ENCODE data around the gene NEGR1. TPM values are rescaled to one million over a fixed set of nuclear protein-coding genes. Genes with fewer than 3 reads are reported as not detected.
A peak's percentile ranks its signal among the peaks of the same experiment; 100 is the strongest.

NEGR1 gene
- total and polyA plus RNA-seq, 8 donors = 1.2 to 35.4 (median 7.7) TPM

DNA sequence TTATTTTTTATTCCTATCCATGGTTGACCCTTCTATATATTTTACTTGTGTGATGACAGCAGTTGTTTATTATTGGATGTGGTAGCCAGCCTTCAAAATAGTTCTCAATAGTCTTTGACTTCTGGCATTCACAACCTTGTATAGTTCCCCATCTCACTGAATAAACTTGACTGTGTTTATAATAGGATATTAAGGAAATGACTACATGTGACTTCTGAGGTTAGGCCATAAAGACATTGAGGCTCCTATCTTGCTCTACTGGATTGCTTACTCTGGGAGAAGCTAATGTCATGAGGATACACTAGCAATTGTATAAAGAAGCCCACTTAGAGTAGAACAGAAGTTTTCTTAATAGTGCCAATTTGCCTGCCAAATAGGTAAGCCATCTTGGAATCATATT is 231.8 kb downstream of the NEGR1 start:
- DNase-seq = no peak
- intact Hi-C loops (cut with DNase I; ENCODE audit: low total_unique reads) = no loop called here
- H3K27me3 ChIP-seq = no peaks in the 10 kb centered on the region

DNA sequence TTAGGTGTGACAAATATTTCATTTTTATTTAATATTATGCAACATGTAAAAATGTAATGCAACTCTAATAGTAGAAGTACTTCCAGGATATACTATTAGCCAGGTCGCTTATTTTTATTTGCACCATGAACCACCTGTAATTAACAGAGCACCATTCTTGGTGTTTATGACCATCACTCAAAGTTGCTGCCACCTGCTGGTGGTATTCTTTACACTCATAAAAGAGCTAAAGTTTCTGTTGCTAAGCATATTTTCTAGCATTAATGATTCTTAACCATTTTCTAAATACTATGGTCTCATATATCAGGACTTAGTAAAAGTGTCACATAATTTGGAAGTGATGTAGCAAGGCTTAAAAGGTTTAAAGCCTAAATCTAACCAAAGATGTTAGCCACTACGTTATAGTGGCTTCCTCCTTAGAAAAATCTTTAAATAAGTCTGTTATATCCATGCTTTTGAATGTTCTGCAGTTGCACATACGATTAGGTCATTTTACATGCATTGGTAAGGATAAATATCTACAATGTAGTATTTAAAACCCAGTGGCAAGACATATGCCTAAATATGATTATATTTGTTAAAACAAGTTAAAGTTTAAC is 244.5 kb downstream of the NEGR1 start:
- 46 to 58% (median 47%) methylated on average over 3 of the region's 3 CpGs for WGBS, 5 donors
- Histone ChIP-seq H3K27ac (no peak overlapping the region), H3K4me3 (no peak overlapping the region), H3K4me1 (peaks cover 0 to 5% (median 0%) of the 10 kb centered on the region in 4 donors), H3K9me3 (no peaks in the 10 kb centered on the region), H3K36me3 (no peaks in the 10 kb centered on the region), H3K27me3 (no peaks in the 10 kb centered on the region)
- DNase-seq = peak; percentile 47 to 73
- no peak for TF ChIP-seq EP300 (IDR thresholded peaks at IDR 0.05)
- TF ChIP-seq, protein P1, sequence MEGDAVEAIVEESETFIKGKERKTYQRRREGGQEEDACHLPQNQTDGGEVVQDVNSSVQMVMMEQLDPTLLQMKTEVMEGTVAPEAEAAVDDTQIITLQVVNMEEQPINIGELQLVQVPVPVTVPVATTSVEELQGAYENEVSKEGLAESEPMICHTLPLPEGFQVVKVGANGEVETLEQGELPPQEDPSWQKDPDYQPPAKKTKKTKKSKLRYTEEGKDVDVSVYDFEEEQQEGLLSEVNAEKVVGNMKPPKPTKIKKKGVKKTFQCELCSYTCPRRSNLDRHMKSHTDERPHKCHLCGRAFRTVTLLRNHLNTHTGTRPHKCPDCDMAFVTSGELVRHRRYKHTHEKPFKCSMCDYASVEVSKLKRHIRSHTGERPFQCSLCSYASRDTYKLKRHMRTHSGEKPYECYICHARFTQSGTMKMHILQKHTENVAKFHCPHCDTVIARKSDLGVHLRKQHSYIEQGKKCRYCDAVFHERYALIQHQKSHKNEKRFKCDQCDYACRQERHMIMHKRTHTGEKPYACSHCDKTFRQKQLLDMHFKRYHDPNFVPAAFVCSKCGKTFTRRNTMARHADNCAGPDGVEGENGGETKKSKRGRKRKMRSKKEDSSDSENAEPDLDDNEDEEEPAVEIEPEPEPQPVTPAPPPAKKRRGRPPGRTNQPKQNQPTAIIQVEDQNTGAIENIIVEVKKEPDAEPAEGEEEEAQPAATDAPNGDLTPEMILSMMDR (IDR thresholded peaks at IDR 0.05) = peak in 4 of 7 experiments; percentile 15 to 52 (median 38)
- intact Hi-C loops (cut with DNase I; ENCODE audit: low total_unique reads) = no loop called here

More for the DNA sequence above, 231.8 kb downstream of the NEGR1 start:
- TF ChIP-seq EP300 (IDR thresholded peaks at IDR 0.05) (no peak), POLR2AphosphoS5 (IDR thresholded peaks at IDR 0.05) (no peak), POLR2A (IDR thresholded peaks at IDR 0.05) (no peak)
- TF ChIP-seq, protein P1 (IDR thresholded peaks at IDR 0.05) = no peak
- no peaks in the 10 kb centered on the region for H3K36me3 ChIP-seq
- no peaks in the 10 kb centered on the region for H3K9me3 ChIP-seq
- H3K4me3 ChIP-seq = no peak overlapping the region
- no peak overlapping the region for H3K27ac ChIP-seq
- H3K4me1 ChIP-seq = peaks cover 0 to 7% (median 0%) of the 10 kb centered on the region in 4 donors

DNA sequence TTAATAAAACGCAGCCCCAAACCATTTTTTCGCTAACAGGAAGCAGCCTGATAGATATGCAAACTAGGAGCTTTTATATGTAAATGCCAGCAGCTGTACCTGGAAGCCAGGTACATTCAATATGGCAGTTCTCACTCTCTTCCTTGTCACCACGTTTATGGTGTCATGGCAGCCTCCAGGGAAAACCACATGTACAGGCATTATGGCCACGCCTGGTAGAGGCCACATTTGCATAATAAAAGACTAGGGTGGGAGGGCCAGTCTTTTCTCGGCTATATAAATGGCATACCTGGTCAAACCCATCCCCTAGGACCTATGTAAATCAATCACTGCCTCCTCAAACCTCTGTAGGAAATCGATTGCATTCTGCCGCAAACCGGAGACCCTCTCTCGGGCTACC is 247.5 kb downstream of the NEGR1 start:
- H3K27me3 ChIP-seq = no peaks in the 10 kb centered on the region
- intact Hi-C loops (cut with DNase I; ENCODE audit: low total_unique reads) = no loop called here
- peaks cover 0 to 5% (median 0%) of the 10 kb centered on the region in 4 donors for H3K4me1 ChIP-seq
- TF ChIP-seq POLR2AphosphoS5 (IDR thresholded peaks at IDR 0.05) (no peak), EP300 (IDR thresholded peaks at IDR 0.05) (no peak), POLR2A (IDR thresholded peaks at IDR 0.05) (no peak)
- TF ChIP-seq, protein P1 (IDR thresholded peaks at IDR 0.05) = no peak
- DNase-seq = no peak
- no peak overlapping the region for H3K4me3 ChIP-seq
- H3K9me3 ChIP-seq = no peaks in the 10 kb centered on the region
- no peaks in the 10 kb centered on the region for H3K36me3 ChIP-seq
- H3K27ac ChIP-seq = no peak overlapping the region
- WGBS, 5 donors = 90 to 96% (median 94%) methylated on average over 9 of the region's 9 CpGs

DNA sequence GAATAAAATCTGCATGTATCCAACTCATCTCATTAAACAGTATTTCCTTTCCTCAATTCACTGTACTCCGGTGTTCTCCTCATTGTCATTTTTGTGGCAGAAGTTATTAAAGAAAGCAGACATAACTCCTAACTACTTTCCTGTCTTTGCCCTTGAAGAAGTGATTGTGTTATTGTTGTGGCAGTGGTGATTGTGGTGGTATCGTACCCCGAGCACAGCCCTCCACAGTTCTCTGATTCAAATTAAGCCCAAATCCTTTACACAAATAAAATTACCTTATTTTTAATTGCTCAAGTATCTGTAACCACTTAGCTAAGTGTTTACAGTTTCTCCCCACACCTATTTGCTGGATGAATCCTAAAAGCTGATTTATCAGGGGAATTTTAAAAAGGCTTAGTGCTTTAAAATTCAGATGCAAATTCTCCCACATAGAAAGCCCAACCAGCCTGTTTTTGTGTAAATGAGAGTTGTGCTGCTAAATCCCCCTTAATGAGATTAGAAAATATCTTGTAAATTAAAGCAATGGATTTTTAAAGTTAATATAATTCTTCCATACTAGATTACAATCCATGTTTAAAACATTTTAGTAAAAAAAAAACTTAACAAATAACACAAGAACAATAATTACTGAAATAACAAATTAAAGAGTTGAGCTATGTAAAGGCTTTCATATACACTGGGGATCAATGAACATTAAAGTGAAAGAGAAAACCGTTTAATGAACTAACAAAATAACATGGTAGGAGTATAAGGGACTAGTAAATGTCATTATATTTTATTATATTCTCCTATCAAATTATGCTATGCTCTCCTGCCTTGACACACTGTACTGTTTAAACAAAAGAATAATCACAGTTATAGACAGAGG is 259.0 kb downstream of the NEGR1 start:
- DNase-seq = no peak
- Histone ChIP-seq H3K36me3 (no peaks in the 10 kb centered on the region), H3K27me3 (no peaks in the 10 kb centered on the region), H3K27ac (no peak overlapping the region), H3K9me3 (no peaks in the 10 kb centered on the region), H3K4me1 (no peaks in the 10 kb centered on the region), H3K4me3 (no peak overlapping the region)
- no peak for TF ChIP-seq POLR2AphosphoS5 (IDR thresholded peaks at IDR 0.05)
- TF ChIP-seq, protein P1 (IDR thresholded peaks at IDR 0.05) = no peak
- TF ChIP-seq EP300 (IDR thresholded peaks at IDR 0.05) = no peak
- TF ChIP-seq POLR2A (IDR thresholded peaks at IDR 0.05) = no peak
- WGBS, 5 donors = 68 to 78% (median 72%) methylated on average over 4 of the region's 4 CpGs
- intact Hi-C loops (cut with DNase I; ENCODE audit: low total_unique reads) = no loop called here

Data from stomach (tissue), 9 donors.